SK-N-SH treated with all-trans-retinoic acid at 6 μM for 48 hours (cell line): ENCODE data around the gene DUS2.

Experiments
- ARNTL ChIP-seq: fragments of 450-650 bp; formaldehyde crosslinking; IDR thresholded peaks from 2 replicates; pipeline ENCODE4 v1.5.0; 2020; ENCODE audit warnings: low read depth, mild to moderate bottlenecking, moderate library complexity, borderline replicate concordance
- BACH2 ChIP-seq: fragments of 250-450 bp; sonication (Bioruptor Pico); IDR thresholded peaks from 2 replicates; pipeline ENCODE4 v1.9.0; 2021; ENCODE audit warnings: mild to moderate bottlenecking, borderline replicate concordance
- CSRNP3 ChIP-seq: fragments of 250-450 bp; sonication (Bioruptor Pico); IDR thresholded peaks from 2 replicates; pipeline ENCODE4 v1.5.1; 2021; ENCODE audit warnings: mild to moderate bottlenecking, moderate library complexity
- OSR1 ChIP-seq: fragments of 250-450 bp; sonication (Bioruptor Pico); IDR thresholded peaks from 2 replicates; pipeline ENCODE4 v1.8.0; 2022; ENCODE audit warnings: moderate library complexity, mild to moderate bottlenecking, inconsistent platforms
- PATZ1 ChIP-seq: fragments of 250-450 bp; sonication (Bioruptor Pico); IDR thresholded peaks from 2 replicates; pipeline ENCODE4 v1.8.0; 2020; ENCODE audit warnings: mild to moderate bottlenecking, moderate library complexity, borderline replicate concordance
- PPARA ChIP-seq: fragments of 250-450 bp; sonication (Bioruptor Pico); IDR thresholded peaks from 2 replicates; pipeline ENCODE4 v1.5.0; 2020; ENCODE audit warnings: mild to moderate bottlenecking, borderline replicate concordance
- RARB ChIP-seq: fragments of 250-450 bp; sonication (Bioruptor Pico); IDR thresholded peaks from 2 replicates; pipeline ENCODE4 v1.8.0; 2021; ENCODE audit warnings: mild to moderate bottlenecking, moderate library complexity
- TOX ChIP-seq: fragments of 250-450 bp; sonication (Bioruptor Pico); IDR thresholded peaks from 2 replicates; pipeline ENCODE4 v1.8.0; 2021; ENCODE audit warnings: mild to moderate bottlenecking, moderate library complexity, borderline replicate concordance
- TSHZ2 ChIP-seq: fragments of 250-450 bp; sonication (Bioruptor Pico); IDR thresholded peaks from 2 replicates; pipeline ENCODE4 v1.5.0; 2020; ENCODE audit warnings: mild to moderate bottlenecking, moderate library complexity
- ZC3H10 ChIP-seq: fragments of 250-450 bp; sonication (Bioruptor Pico); IDR thresholded peaks from 2 replicates; pipeline ENCODE4 v1.5.1; 2021; ENCODE audit warnings: mild to moderate bottlenecking, moderate library complexity
- ZFP3 ChIP-seq: fragments of 250-450 bp; sonication (Bioruptor Pico); IDR thresholded peaks from 2 replicates; pipeline ENCODE4 v1.5.0; 2020; ENCODE audit warnings: mild to moderate bottlenecking, moderate library complexity

- TF ChIP-seq PATZ1 = no peak
- TF ChIP-seq RARB = no peak
- TF ChIP-seq ZFP3 (CRISPR knock-in tag) = no peak
- TF ChIP-seq ARNTL (CRISPR knock-in tag) = no peak
- TF ChIP-seq PPARA (CRISPR knock-in tag) = no peak
- TF ChIP-seq TSHZ2 (CRISPR knock-in tag) = no peak
- no peak for TF ChIP-seq ZC3H10 (CRISPR knock-in tag)
- TF ChIP-seq TOX = no peak
- TF ChIP-seq BACH2 (CRISPR knock-in tag) = no peak
- TF ChIP-seq OSR1 (CRISPR knock-in tag) = no peak
- no peak for TF ChIP-seq CSRNP3
Observed at GRCh38 chr16:68015681-68016080, 7.4 kb upstream of the DUS2 start, which contains the start of gene DPEP2NB.
